ENCODE measurements around the gene KLHL25.

KLHL25 gene

GRCh38 chr15:85777250-85778106 is 17.2 kb downstream of the KLHL25 start:
- no peak for DNase-seq (ENCODE audit: low spot score)

GRCh38 chr15:85773970-85774369 is 20.8 kb downstream of the KLHL25 start:
- no peak for DNase-seq (ENCODE audit: low spot score)

GRCh38 chr15:85773249-85773648 is 21.5 kb downstream of the KLHL25 start:
- no peak for DNase-seq (ENCODE audit: low spot score)

GRCh38 chr15:85772668-85773067 is 22.1 kb downstream of the KLHL25 start:
- DNase-seq (ENCODE audit: low spot score): no peak

GRCh38 chr15:85771781-85772445 is 22.8 kb downstream of the KLHL25 start:
- no peak for DNase-seq (ENCODE audit: low spot score)

- no peak for DNase-seq (ENCODE audit: low spot score)
Observed at GRCh38 chr15:85771271-85771670, 23.5 kb downstream of the KLHL25 start.

- no peak for DNase-seq (ENCODE audit: low spot score)
Observed at GRCh38 chr15:85770096-85771041, 24.4 kb downstream of the KLHL25 start.

GRCh38 chr15:85769182-85769900 is 25.4 kb downstream of the KLHL25 start:
- DNase-seq (ENCODE audit: low spot score): no peak

- no peak for DNase-seq (ENCODE audit: low spot score)
Observed at GRCh38 chr15:85768595-85769168, 26.0 kb downstream of the KLHL25 start.

GRCh38 chr15:85767785-85768529 is 26.8 kb downstream of the KLHL25 start:
- no peak for DNase-seq (ENCODE audit: low spot score)

- no peak for DNase-seq (ENCODE audit: low spot score)
Observed at GRCh38 chr15:85766001-85766831, 28.5 kb downstream of the KLHL25 start.

- no peak for DNase-seq (ENCODE audit: low spot score)
Observed at GRCh38 chr15:85764649-85765277, 30.0 kb downstream of the KLHL25 start.

GRCh38 chr15:85763673-85764633 is 30.8 kb downstream of the KLHL25 start:
- no peak for DNase-seq (ENCODE audit: low spot score)

GRCh38 chr15:85763157-85763556 is 31.6 kb downstream of the KLHL25 start:
- DNase-seq (ENCODE audit: low spot score): no peak

- no peak for DNase-seq (ENCODE audit: low spot score)
Observed at GRCh38 chr15:85762756-85763127, 32.0 kb downstream of the KLHL25 start.

GRCh38 chr15:85762039-85762755 is 32.5 kb downstream of the KLHL25 start:
- no peak for DNase-seq (ENCODE audit: low spot score)

GRCh38 chr15:85761635-85762034 is 33.1 kb downstream of the KLHL25 start:
- DNase-seq (ENCODE audit: low spot score): no peak

Data from SK-N-DZ (cell line).